Thyroid gland (tissue), 4 donors: ENCODE measurements around the gene ATRNL1.

Source experiments
- CTCF ChIP-seq, 6 experiments: fragments of 200-600 bp in 3 of 6; fragments of 450-650 bp in 3 of 6; sonication (generic) in 3 of 6; IDR thresholded peaks; one replicate each; pipeline ENCODE4 v1.5.1; 2016 to 2019; ENCODE audit warnings: antibody characterized with exemption in 6 of 6, mild to moderate bottlenecking in 2 of 6, inconsistent platforms in 1 of 6, moderate library complexity in 1 of 6
- POLR2A ChIP-seq, 2 donors: fragments of 450-650 bp; IDR thresholded peaks; one replicate each; pipeline ENCODE4 v1.6.1; 2017; ENCODE audit warnings: antibody characterized with exemption in 2 of 2, mild to moderate bottlenecking in 2 of 2, moderate library complexity in 1 of 2

- TF ChIP-seq POLR2A (IDR thresholded peaks at IDR 0.05): no peak
- no peak for TF ChIP-seq CTCF (IDR thresholded peaks at IDR 0.05)
Measured at GRCh38 chr10:115854740-115855435, 761.7 kb downstream of the ATRNL1 start.
